Osteoblast (primary cell): ENCODE results near the gene EOLA2. TPM values are rescaled to one million over a fixed set of nuclear protein-coding genes. Genes with fewer than 3 reads are reported as not detected.

Experiments used
- DNase-seq: peaks from one replicate; pipeline ENCODE4 v3.0.0; 2011; ENCODE audit warnings: low spot score, mixed read lengths; ENCODE audit not compliant: insufficient read length; ENCODE audit errors: missing footprints
- H2AFZ ChIP-seq: 2 replicates; pipeline ENCODE4 v1.6.0; 2011; ENCODE audit warnings: mild to moderate bottlenecking, low read length
- H3K27ac ChIP-seq: 2 replicates; pipeline ENCODE4 v1.5.1; 2011; ENCODE audit warnings: mild to moderate bottlenecking, low read depth, low read length, moderate library complexity
- H3K27me3 ChIP-seq: 2 replicates; pipeline ENCODE4 v1.6.0; 2012; ENCODE audit warnings: mild to moderate bottlenecking, control low read depth, inconsistent platforms, low read length, moderate library complexity; ENCODE audit not compliant: insufficient read depth
- H3K36me3 ChIP-seq: 2 replicates; pipeline ENCODE4 v1.5.1; 2011; ENCODE audit warnings: mild to moderate bottlenecking, low read length, control low read depth, moderate library complexity; ENCODE audit not compliant: insufficient read depth
- H3K4me1 ChIP-seq: 2 replicates; pipeline ENCODE4 v1.5.1; 2011; ENCODE audit warnings: mild to moderate bottlenecking, low read length, control low read depth, moderate library complexity; ENCODE audit not compliant: insufficient read depth
- H3K4me2 ChIP-seq: 2 replicates; pipeline ENCODE4 v1.6.0; 2011; ENCODE audit warnings: mild to moderate bottlenecking, low read length; ENCODE audit not compliant: insufficient read depth
- H3K4me3 ChIP-seq: fragments of 200-600 bp; sonication (generic); 3 replicates; pipeline ENCODE4 v1.5.1; 2012; ENCODE audit warnings: mild to moderate bottlenecking, low read length, inconsistent platforms; ENCODE audit not compliant: insufficient read depth
- H3K79me2 ChIP-seq: 2 replicates; pipeline ENCODE4 v1.6.0; 2012; ENCODE audit warnings: mild to moderate bottlenecking, low read length, control low read depth, inconsistent platforms; ENCODE audit not compliant: insufficient read depth
- H3K9me3 ChIP-seq: 2 replicates; pipeline ENCODE4 v1.5.1; 2011; ENCODE audit warnings: low read depth, low read length, control low read depth
- H4K20me1 ChIP-seq: 2 replicates; pipeline ENCODE4 v1.6.0; 2012; ENCODE audit warnings: mild to moderate bottlenecking, low read length, control low read depth; ENCODE audit not compliant: insufficient read depth
- total RNA-seq: library from RNA; depleted of rRNA; stranded (reverse); fragments of >200 nt; gene quantifications from 2 replicates; pipeline ENCODE4 v1.2.3, GENCODE V29; 2012
- TF ChIP-seq, protein P1 (sequence below): IDR thresholded peaks from 2 replicates; pipeline ENCODE4 v1.5.1; 2011; ENCODE audit warnings: mild to moderate bottlenecking, low read depth, low read length, moderate library complexity; ENCODE audit errors: extremely low read depth

EOLA2 gene
- total RNA-seq, 1 donor, result 18.5 TPM

DNA sequence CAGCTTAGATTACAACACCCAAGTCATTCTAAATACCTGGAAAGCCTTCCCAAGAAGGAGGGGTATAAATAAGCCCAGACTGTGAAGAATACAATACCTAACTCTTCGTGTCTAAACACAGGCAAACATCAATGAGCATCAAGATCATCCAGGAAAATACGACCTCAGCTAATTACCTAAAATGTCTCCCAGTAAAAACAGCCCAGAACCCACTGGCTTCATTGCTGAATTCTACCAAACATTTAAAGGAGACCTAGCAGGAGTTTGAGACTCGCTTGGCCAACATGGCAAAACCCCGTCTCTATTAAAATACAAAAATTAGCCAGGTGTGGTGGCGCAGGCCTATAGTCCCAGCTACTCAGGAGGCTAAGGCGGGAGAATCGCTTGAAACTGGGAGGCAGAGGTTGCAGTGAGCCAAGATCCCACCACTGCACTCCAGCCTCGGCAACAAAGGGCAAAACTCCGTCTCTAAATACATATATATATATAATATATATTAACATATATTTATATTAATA lies 28.1 kb downstream of the EOLA2 start:
- no peaks in the 10 kb centered on the region for H3K9me3 ChIP-seq
- no peak for DNase-seq

DNA sequence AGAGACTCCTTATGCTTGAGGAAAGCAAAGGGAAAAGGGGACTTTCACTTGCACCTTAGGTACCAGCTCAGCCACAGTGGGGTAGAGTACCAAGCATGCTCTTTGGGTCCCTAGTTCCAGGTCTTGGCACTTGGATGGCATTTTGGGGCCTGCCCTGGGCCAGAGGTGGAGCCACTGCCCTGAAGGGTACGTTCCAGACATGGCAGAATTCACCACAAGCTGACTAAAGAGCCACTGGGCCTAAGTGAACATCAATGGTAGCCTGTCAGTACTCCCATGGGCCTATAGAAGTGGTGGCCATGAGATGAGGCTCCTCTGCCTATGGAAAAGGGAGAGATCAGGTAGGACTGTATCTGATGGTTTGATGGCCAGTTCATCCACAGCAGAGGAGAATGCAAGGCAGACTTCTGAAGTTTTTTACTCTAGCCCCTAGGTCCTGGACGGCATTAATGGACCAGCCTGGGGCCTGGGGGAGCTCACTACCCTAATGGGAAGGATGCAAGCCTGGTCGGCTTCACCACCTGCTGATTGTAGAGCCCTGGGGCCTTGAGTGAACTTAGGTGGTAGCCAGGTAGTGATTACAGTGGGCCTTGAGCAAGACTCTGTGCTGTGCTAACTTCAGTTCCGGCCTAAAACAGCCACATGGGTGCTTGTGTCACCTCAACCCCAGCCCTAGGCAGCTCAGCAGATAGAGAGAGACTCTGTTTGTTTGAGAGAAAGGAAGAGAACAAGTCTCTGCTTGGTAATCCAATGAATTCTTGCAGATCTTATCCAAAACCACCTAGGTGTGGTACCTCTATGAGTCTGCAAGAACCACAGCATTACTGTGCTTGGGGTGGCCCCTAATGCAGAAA lies 28.7 kb downstream of the EOLA2 start:
- Histone ChIP-seq H3K9me3 (no peaks in the 10 kb centered on the region), H3K4me2 (no peak overlapping the region), H3K4me1 (no peaks in the 10 kb centered on the region), H3K36me3 (no peaks in the 10 kb centered on the region), H3K27ac (no peak overlapping the region), H3K79me2 (no peaks in the 10 kb centered on the region), H3K27me3 (no peaks in the 10 kb centered on the region), H3K4me3 (no peak overlapping the region), H4K20me1 (no peaks in the 10 kb centered on the region), H2AFZ (no peak overlapping the region)
- DNase-seq, result no peak
- TF ChIP-seq, protein P1, sequence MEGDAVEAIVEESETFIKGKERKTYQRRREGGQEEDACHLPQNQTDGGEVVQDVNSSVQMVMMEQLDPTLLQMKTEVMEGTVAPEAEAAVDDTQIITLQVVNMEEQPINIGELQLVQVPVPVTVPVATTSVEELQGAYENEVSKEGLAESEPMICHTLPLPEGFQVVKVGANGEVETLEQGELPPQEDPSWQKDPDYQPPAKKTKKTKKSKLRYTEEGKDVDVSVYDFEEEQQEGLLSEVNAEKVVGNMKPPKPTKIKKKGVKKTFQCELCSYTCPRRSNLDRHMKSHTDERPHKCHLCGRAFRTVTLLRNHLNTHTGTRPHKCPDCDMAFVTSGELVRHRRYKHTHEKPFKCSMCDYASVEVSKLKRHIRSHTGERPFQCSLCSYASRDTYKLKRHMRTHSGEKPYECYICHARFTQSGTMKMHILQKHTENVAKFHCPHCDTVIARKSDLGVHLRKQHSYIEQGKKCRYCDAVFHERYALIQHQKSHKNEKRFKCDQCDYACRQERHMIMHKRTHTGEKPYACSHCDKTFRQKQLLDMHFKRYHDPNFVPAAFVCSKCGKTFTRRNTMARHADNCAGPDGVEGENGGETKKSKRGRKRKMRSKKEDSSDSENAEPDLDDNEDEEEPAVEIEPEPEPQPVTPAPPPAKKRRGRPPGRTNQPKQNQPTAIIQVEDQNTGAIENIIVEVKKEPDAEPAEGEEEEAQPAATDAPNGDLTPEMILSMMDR, result no peak

More for the DNA sequence above, 28.1 kb downstream of the EOLA2 start:
- no peaks in the 10 kb centered on the region for H4K20me1 ChIP-seq
- no peak overlapping the region for H3K4me3 ChIP-seq
- no peaks in the 10 kb centered on the region for H3K79me2 ChIP-seq
- TF ChIP-seq, protein P1, result no peak
- no peaks in the 10 kb centered on the region for H3K36me3 ChIP-seq
- no peaks in the 10 kb centered on the region for H3K4me1 ChIP-seq
- H2AFZ ChIP-seq, result no peak overlapping the region
- no peak overlapping the region for H3K4me2 ChIP-seq
- H3K27ac ChIP-seq, result no peak overlapping the region
- H3K27me3 ChIP-seq, result no peaks in the 10 kb centered on the region

DNA sequence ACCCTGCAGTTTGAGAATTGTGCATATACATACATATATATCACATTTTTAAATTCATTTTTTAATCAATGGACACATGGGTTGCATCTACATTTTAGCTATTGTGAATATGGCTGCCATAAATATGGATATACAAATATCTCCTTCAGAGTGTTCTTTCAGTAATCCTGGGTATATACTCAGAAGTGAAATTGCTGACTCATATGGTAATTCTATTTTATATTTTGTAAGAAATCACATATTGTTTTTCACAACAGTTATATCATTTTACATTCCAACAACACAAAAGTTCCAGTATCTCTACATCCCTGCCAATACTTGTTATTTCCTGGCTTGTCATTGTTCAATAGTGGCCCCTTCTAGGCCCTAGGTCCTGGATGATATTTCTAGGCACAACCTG lies 29.6 kb downstream of the EOLA2 start:
- no peaks in the 10 kb centered on the region for H3K27me3 ChIP-seq
- H3K79me2 ChIP-seq, result no peaks in the 10 kb centered on the region
- TF ChIP-seq, protein P1, result no peak
- no peak overlapping the region for H3K27ac ChIP-seq
- no peak overlapping the region for H3K4me3 ChIP-seq
- no peak for DNase-seq
- H2AFZ ChIP-seq, result no peak overlapping the region
- no peaks in the 10 kb centered on the region for H3K4me1 ChIP-seq
- no peaks in the 10 kb centered on the region for H4K20me1 ChIP-seq
- H3K36me3 ChIP-seq, result no peaks in the 10 kb centered on the region
- H3K4me2 ChIP-seq, result no peak overlapping the region
- no peaks in the 10 kb centered on the region for H3K9me3 ChIP-seq

DNA sequence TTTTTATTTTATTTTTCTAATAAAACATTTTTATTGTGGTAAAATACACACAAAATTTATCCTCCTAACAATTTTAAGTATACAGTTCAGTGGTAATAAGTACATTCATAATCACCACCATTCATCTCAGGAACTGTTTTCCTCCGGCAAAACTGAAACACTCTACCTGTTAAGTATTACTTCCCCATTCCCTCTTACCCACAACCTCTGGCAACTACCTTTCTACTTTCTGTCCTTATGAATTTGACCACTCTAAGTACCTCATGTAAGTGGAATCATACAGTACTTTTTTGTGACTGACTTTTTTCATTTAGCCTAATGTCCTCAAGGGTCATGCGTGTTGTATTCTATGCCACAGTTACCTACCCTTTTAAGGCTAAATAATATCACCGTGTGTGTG lies 30.0 kb downstream of the EOLA2 start:
- no peak overlapping the region for H2AFZ ChIP-seq
- no peak overlapping the region for H3K4me2 ChIP-seq
- no peak overlapping the region for H3K4me3 ChIP-seq
- TF ChIP-seq, protein P1, result no peak
- H3K36me3 ChIP-seq, result no peaks in the 10 kb centered on the region
- no peaks in the 10 kb centered on the region for H3K79me2 ChIP-seq
- no peaks in the 10 kb centered on the region for H3K27me3 ChIP-seq
- no peaks in the 10 kb centered on the region for H4K20me1 ChIP-seq
- H3K9me3 ChIP-seq, result no peaks in the 10 kb centered on the region
- H3K4me1 ChIP-seq, result no peaks in the 10 kb centered on the region
- H3K27ac ChIP-seq, result no peak overlapping the region
- DNase-seq, result no peak
